BLaER1 (cell line): Measurements from ENCODE around the gene ELP6.
A peak's percentile ranks its signal among the peaks of the same experiment; 100 is the strongest.

Experiments
- H3K27ac ChIP-seq: shearing (Covaris generic); formaldehyde crosslinking; 2 replicates; pipeline ENCODE4 v1.8.1; 2022
- H3K27me3 ChIP-seq: shearing (Covaris generic); formaldehyde crosslinking; 2 replicates; pipeline ENCODE4 v1.8.1; 2022
- H3K36me3 ChIP-seq: shearing (Covaris generic); formaldehyde crosslinking; 2 replicates; pipeline ENCODE4 v1.8.1; 2022
- H3K4me1 ChIP-seq: shearing (Covaris generic); formaldehyde crosslinking; 2 replicates; pipeline ENCODE4 v1.8.1; 2022
- H3K4me2 ChIP-seq: shearing (Covaris generic); formaldehyde crosslinking; 2 replicates; pipeline ENCODE4 v1.8.1; 2022
- H3K4me3 ChIP-seq: shearing (Covaris generic); formaldehyde crosslinking; 2 replicates; pipeline ENCODE4 v1.8.1; 2022
- H3K9ac ChIP-seq: shearing (Covaris generic); formaldehyde crosslinking; 2 replicates; pipeline ENCODE4 v1.8.1; 2022
- H3K9me3 ChIP-seq: shearing (Covaris generic); formaldehyde crosslinking; 2 replicates; pipeline ENCODE4 v1.8.1; 2022
- H4K20me1 ChIP-seq: shearing (Covaris generic); formaldehyde crosslinking; 2 replicates; pipeline ENCODE4 v1.8.1; 2022
- Cebpa-rat ChIP-seq: shearing (Covaris generic); IDR thresholded peaks from 2 replicates; pipeline ENCODE4 v1.8.1; 2022

The ELP6 gene

GRCh38 chr3:47513125-47513929 lies at the start of gene ELP6:
TSS of gene ELP6 (minus strand) at chr3:47513712. CDS start at chr3:47513590, 122 bp downstream.
- Histone ChIP-seq H3K9ac (peak within 1 kb of the TSS; percentile 93), H3K4me2 (peak within 1 kb of the TSS; percentile 87), H3K27ac (peak within 1 kb of the TSS; percentile 93), H3K9me3 (no peaks in the 10 kb centered on the region), H3K4me1 (peaks cover 15% of the 10 kb centered on the region), H4K20me1 (no peaks in the 10 kb centered on the region), H3K36me3 (peaks cover 32% of the 10 kb centered on the region), H3K27me3 (no peaks in the 10 kb centered on the region), H3K4me3 (peak within 1 kb of the TSS; percentile 81)
- no peak for TF ChIP-seq Cebpa-rat

- H3K4me2 ChIP-seq = no peak overlapping the region
- no peaks in the 10 kb centered on the region for H3K36me3 ChIP-seq
- no peaks in the 10 kb centered on the region for H3K4me1 ChIP-seq
- H3K9ac ChIP-seq = no peak overlapping the region
- H4K20me1 ChIP-seq = no peaks in the 10 kb centered on the region
- H3K27ac ChIP-seq = no peak overlapping the region
- H3K27me3 ChIP-seq = no peaks in the 10 kb centered on the region
- H3K4me3 ChIP-seq = no peak overlapping the region
- peaks cover 6% of the 10 kb centered on the region for H3K9me3 ChIP-seq
- no peak for TF ChIP-seq Cebpa-rat
Measured at GRCh38 chr3:47556351-47556750, 42.8 kb upstream of the ELP6 start.

- no peak overlapping the region for H3K27ac ChIP-seq
- H3K27me3 ChIP-seq = no peaks in the 10 kb centered on the region
- no peak for TF ChIP-seq Cebpa-rat
- H4K20me1 ChIP-seq = no peaks in the 10 kb centered on the region
- H3K36me3 ChIP-seq = no peaks in the 10 kb centered on the region
- peaks cover 6% of the 10 kb centered on the region for H3K9me3 ChIP-seq
- no peak overlapping the region for H3K4me2 ChIP-seq
- H3K9ac ChIP-seq = no peak overlapping the region
- H3K4me3 ChIP-seq = no peak overlapping the region
- H3K4me1 ChIP-seq = no peaks in the 10 kb centered on the region
Measured at GRCh38 chr3:47554335-47554734, 40.8 kb upstream of the ELP6 start.

GRCh38 chr3:47553407-47553806 lies 39.9 kb upstream of the ELP6 start:
- H3K27ac ChIP-seq = no peak overlapping the region
- no peak overlapping the region for H3K4me3 ChIP-seq
- H3K36me3 ChIP-seq = no peaks in the 10 kb centered on the region
- H3K9ac ChIP-seq = no peak overlapping the region
- H3K4me2 ChIP-seq = no peak overlapping the region
- H3K4me1 ChIP-seq = no peaks in the 10 kb centered on the region
- peaks cover 6% of the 10 kb centered on the region for H3K9me3 ChIP-seq
- no peak for TF ChIP-seq Cebpa-rat
- no peaks in the 10 kb centered on the region for H4K20me1 ChIP-seq
- no peaks in the 10 kb centered on the region for H3K27me3 ChIP-seq

GRCh38 chr3:47542471-47543173 lies 29.1 kb upstream of the ELP6 start:
- Histone ChIP-seq H3K36me3 (no peaks in the 10 kb centered on the region), H3K27ac (no peak overlapping the region), H3K9me3 (no peaks in the 10 kb centered on the region), H3K27me3 (no peaks in the 10 kb centered on the region), H4K20me1 (no peaks in the 10 kb centered on the region), H3K4me1 (no peaks in the 10 kb centered on the region), H3K9ac (no peak overlapping the region), H3K4me2 (no peak overlapping the region), H3K4me3 (no peak overlapping the region)
- no peak for TF ChIP-seq Cebpa-rat

- no peaks in the 10 kb centered on the region for H3K27me3 ChIP-seq
- no peaks in the 10 kb centered on the region for H3K36me3 ChIP-seq
- no peak overlapping the region for H3K27ac ChIP-seq
- H3K9me3 ChIP-seq = no peaks in the 10 kb centered on the region
- TF ChIP-seq Cebpa-rat = no peak
- no peaks in the 10 kb centered on the region for H3K4me1 ChIP-seq
- no peak overlapping the region for H3K9ac ChIP-seq
- no peak overlapping the region for H3K4me3 ChIP-seq
- H4K20me1 ChIP-seq = no peaks in the 10 kb centered on the region
- no peak overlapping the region for H3K4me2 ChIP-seq
Measured at GRCh38 chr3:47541583-47542108, 28.1 kb upstream of the ELP6 start.

- no peaks in the 10 kb centered on the region for H3K9me3 ChIP-seq
- no peak overlapping the region for H3K4me2 ChIP-seq
- H3K36me3 ChIP-seq = no peaks in the 10 kb centered on the region
- no peaks in the 10 kb centered on the region for H4K20me1 ChIP-seq
- H3K9ac ChIP-seq = no peak overlapping the region
- no peak overlapping the region for H3K4me3 ChIP-seq
- no peaks in the 10 kb centered on the region for H3K27me3 ChIP-seq
- no peaks in the 10 kb centered on the region for H3K4me1 ChIP-seq
- TF ChIP-seq Cebpa-rat = no peak
- no peak overlapping the region for H3K27ac ChIP-seq
Measured at GRCh38 chr3:47540281-47540680, 26.8 kb upstream of the ELP6 start.

- Histone ChIP-seq H3K27me3 (no peaks in the 10 kb centered on the region), H3K9ac (no peak overlapping the region), H3K9me3 (no peaks in the 10 kb centered on the region), H3K36me3 (no peaks in the 10 kb centered on the region), H4K20me1 (no peaks in the 10 kb centered on the region), H3K4me1 (no peaks in the 10 kb centered on the region), H3K4me2 (no peak overlapping the region), H3K27ac (no peak overlapping the region), H3K4me3 (no peak overlapping the region)
- TF ChIP-seq Cebpa-rat = no peak
Measured at GRCh38 chr3:47536967-47537366, 23.5 kb upstream of the ELP6 start.

GRCh38 chr3:47536221-47536891 lies 22.8 kb upstream of the ELP6 start:
- no peaks in the 10 kb centered on the region for H3K9me3 ChIP-seq
- H3K27me3 ChIP-seq = no peaks in the 10 kb centered on the region
- no peak overlapping the region for H3K9ac ChIP-seq
- H3K36me3 ChIP-seq = no peaks in the 10 kb centered on the region
- H3K4me2 ChIP-seq = no peak overlapping the region
- no peak overlapping the region for H3K4me3 ChIP-seq
- H4K20me1 ChIP-seq = no peaks in the 10 kb centered on the region
- H3K4me1 ChIP-seq = no peaks in the 10 kb centered on the region
- no peak overlapping the region for H3K27ac ChIP-seq
- no peak for TF ChIP-seq Cebpa-rat
